Measurements from ENCODE around the gene RRP1. TPM values are rescaled to one million over a fixed set of nuclear protein-coding genes. Genes with fewer than 3 reads are reported as not detected.

RRP1 gene
- total and polyA plus RNA-seq, 10 of the 15 experiments (the other 5 are each of a cell fraction or from before 2014, with no cell fraction given), result 0.34 to 70.8 (median 35.1) TPM

DNA sequence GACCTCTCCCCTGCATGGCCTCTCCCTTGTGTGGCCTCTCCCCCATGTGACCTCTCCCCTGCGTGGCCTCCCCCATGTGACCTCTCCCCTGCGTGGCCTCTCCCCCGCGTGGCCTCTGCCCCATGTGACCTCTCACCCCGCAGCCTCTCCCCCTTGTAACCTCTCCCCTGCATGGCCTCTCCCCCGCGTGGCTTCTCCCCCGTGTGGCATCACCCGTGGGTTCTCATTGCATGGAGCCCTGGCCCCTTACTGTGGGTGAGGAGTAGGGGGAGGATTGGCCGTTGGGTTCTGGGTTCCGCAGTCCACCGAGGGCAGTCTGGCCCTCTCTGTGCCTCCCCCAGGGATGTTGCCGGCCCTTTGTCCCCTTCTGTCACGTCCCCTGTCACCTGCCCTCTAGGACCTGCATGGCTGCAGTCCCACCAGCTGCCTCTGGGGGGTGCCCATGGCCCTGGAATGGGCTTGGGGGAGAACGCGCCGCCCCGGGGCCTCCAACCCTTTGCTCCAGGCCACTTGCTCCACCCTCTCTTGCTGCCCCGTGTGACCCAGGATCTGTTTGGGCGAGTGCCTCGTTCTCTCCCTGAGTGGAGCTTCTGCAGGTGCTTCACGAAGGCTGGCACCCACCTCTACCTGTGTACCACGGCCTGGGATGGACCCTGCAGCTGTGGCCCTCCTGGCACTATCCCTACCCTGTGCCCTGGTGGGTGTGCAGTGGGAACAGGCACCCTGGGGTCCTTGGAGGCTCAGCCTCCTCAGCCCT lies 21.3 kb downstream of the RRP1 start (continued):
- TF ChIP-seq, protein P1, sequence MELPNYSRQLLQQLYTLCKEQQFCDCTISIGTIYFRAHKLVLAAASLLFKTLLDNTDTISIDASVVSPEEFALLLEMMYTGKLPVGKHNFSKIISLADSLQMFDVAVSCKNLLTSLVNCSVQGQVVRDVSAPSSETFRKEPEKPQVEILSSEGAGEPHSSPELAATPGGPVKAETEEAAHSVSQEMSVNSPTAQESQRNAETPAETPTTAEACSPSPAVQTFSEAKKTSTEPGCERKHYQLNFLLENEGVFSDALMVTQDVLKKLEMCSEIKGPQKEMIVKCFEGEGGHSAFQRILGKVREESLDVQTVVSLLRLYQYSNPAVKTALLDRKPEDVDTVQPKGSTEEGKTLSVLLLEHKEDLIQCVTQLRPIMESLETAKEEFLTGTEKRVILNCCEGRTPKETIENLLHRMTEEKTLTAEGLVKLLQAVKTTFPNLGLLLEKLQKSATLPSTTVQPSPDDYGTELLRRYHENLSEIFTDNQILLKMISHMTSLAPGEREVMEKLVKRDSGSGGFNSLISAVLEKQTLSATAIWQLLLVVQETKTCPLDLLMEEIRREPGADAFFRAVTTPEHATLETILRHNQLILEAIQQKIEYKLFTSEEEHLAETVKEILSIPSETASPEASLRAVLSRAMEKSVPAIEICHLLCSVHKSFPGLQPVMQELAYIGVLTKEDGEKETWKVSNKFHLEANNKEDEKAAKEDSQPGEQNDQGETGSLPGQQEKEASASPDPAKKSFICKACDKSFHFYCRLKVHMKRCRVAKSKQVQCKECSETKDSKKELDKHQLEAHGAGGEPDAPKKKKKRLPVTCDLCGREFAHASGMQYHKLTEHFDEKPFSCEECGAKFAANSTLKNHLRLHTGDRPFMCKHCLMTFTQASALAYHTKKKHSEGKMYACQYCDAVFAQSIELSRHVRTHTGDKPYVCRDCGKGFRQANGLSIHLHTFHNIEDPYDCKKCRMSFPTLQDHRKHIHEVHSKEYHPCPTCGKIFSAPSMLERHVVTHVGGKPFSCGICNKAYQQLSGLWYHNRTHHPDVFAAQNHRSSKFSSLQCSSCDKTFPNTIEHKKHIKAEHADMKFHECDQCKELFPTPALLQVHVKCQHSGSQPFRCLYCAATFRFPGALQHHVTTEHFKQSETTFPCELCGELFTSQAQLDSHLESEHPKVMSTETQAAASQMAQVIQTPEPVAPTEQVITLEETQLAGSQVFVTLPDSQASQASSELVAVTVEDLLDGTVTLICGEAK (IDR thresholded peaks at IDR 0.05; ENCODE audit: borderline replicate concordance), result no peak
- TF ChIP-seq, protein P2, sequence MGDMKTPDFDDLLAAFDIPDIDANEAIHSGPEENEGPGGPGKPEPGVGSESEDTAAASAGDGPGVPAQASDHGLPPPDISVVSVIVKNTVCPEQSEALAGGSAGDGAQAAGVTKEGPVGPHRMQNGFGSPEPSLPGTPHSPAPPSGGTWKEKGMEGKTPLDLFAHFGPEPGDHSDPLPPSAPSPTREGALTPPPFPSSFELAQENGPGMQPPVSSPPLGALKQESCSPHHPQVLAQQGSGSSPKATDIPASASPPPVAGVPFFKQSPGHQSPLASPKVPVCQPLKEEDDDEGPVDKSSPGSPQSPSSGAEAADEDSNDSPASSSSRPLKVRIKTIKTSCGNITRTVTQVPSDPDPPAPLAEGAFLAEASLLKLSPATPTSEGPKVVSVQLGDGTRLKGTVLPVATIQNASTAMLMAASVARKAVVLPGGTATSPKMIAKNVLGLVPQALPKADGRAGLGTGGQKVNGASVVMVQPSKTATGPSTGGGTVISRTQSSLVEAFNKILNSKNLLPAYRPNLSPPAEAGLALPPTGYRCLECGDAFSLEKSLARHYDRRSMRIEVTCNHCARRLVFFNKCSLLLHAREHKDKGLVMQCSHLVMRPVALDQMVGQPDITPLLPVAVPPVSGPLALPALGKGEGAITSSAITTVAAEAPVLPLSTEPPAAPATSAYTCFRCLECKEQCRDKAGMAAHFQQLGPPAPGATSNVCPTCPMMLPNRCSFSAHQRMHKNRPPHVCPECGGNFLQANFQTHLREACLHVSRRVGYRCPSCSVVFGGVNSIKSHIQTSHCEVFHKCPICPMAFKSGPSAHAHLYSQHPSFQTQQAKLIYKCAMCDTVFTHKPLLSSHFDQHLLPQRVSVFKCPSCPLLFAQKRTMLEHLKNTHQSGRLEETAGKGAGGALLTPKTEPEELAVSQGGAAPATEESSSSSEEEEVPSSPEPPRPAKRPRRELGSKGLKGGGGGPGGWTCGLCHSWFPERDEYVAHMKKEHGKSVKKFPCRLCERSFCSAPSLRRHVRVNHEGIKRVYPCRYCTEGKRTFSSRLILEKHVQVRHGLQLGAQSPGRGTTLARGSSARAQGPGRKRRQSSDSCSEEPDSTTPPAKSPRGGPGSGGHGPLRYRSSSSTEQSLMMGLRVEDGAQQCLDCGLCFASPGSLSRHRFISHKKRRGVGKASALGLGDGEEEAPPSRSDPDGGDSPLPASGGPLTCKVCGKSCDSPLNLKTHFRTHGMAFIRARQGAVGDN (IDR thresholded peaks at IDR 0.05), result peak; percentile 90
- TF ChIP-seq, protein P3, sequence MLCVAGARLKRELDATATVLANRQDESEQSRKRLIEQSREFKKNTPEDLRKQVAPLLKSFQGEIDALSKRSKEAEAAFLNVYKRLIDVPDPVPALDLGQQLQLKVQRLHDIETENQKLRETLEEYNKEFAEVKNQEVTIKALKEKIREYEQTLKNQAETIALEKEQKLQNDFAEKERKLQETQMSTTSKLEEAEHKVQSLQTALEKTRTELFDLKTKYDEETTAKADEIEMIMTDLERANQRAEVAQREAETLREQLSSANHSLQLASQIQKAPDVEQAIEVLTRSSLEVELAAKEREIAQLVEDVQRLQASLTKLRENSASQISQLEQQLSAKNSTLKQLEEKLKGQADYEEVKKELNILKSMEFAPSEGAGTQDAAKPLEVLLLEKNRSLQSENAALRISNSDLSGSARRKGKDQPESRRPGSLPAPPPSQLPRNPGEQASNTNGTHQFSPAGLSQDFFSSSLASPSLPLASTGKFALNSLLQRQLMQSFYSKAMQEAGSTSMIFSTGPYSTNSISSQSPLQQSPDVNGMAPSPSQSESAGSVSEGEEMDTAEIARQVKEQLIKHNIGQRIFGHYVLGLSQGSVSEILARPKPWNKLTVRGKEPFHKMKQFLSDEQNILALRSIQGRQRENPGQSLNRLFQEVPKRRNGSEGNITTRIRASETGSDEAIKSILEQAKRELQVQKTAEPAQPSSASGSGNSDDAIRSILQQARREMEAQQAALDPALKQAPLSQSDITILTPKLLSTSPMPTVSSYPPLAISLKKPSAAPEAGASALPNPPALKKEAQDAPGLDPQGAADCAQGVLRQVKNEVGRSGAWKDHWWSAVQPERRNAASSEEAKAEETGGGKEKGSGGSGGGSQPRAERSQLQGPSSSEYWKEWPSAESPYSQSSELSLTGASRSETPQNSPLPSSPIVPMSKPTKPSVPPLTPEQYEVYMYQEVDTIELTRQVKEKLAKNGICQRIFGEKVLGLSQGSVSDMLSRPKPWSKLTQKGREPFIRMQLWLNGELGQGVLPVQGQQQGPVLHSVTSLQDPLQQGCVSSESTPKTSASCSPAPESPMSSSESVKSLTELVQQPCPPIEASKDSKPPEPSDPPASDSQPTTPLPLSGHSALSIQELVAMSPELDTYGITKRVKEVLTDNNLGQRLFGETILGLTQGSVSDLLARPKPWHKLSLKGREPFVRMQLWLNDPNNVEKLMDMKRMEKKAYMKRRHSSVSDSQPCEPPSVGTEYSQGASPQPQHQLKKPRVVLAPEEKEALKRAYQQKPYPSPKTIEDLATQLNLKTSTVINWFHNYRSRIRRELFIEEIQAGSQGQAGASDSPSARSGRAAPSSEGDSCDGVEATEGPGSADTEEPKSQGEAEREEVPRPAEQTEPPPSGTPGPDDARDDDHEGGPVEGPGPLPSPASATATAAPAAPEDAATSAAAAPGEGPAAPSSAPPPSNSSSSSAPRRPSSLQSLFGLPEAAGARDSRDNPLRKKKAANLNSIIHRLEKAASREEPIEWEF (IDR thresholded peaks at IDR 0.05; ENCODE audit: insufficient replicate concordance, low read depth, low read length), result no peak
- TF ChIP-seq MEF2B (IDR thresholded peaks at IDR 0.05; ENCODE audit: partially characterized antibody, poor library complexity, severe bottlenecking), result peak; percentile 39
- TF ChIP-seq HDGF (IDR thresholded peaks at IDR 0.05), result peak; percentile 95; the same call in 1 of the 2 replicates
- TF ChIP-seq, protein P4, sequence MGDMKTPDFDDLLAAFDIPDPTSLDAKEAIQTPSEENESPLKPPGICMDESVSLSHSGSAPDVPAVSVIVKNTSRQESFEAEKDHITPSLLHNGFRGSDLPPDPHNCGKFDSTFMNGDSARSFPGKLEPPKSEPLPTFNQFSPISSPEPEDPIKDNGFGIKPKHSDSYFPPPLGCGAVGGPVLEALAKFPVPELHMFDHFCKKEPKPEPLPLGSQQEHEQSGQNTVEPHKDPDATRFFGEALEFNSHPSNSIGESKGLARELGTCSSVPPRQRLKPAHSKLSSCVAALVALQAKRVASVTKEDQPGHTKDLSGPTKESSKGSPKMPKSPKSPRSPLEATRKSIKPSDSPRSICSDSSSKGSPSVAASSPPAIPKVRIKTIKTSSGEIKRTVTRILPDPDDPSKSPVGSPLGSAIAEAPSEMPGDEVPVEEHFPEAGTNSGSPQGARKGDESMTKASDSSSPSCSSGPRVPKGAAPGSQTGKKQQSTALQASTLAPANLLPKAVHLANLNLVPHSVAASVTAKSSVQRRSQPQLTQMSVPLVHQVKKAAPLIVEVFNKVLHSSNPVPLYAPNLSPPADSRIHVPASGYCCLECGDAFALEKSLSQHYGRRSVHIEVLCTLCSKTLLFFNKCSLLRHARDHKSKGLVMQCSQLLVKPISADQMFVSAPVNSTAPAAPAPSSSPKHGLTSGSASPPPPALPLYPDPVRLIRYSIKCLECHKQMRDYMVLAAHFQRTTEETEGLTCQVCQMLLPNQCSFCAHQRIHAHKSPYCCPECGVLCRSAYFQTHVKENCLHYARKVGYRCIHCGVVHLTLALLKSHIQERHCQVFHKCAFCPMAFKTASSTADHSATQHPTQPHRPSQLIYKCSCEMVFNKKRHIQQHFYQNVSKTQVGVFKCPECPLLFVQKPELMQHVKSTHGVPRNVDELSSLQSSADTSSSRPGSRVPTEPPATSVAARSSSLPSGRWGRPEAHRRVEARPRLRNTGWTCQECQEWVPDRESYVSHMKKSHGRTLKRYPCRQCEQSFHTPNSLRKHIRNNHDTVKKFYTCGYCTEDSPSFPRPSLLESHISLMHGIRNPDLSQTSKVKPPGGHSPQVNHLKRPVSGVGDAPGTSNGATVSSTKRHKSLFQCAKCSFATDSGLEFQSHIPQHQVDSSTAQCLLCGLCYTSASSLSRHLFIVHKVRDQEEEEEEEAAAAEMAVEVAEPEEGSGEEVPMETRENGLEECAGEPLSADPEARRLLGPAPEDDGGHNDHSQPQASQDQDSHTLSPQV (IDR thresholded peaks at IDR 0.05), result peak; percentile 72; the same call in 1 of the 2 replicates
- TF ChIP-seq EGR1 (IDR thresholded peaks at IDR 0.05; ENCODE audit: borderline replicate concordance in 1 of 2, low read depth in 2 of 2, low read length in 2 of 2), result no peak
- no peak for TF ChIP-seq ZBED1 (IDR thresholded peaks at IDR 0.05; ENCODE audit: borderline replicate concordance)
- TF ChIP-seq MEF2A (IDR thresholded peaks at IDR 0.05; ENCODE audit: insufficient read depth, low read depth, low read length), result 0 out of 2 replicates have a peak, but pooled peaks have one; percentile 23

All from GM12878 (cell line).